Ectodermal cell (in vitro differentiated cells): ENCODE measurements around the gene COL4A3.
A peak's percentile ranks its signal among the peaks of the same experiment; 100 is the strongest.
"Not testable (repeated sequence)": the region's sequence is repeated elsewhere in the genome, so short reads cannot be mapped to it uniquely, and the experiment has no call there.

Experiments
- H3K27ac ChIP-seq: 2 replicates; pipeline ENCODE4 v1.7.0; 2013; ENCODE audit warnings: mild to moderate bottlenecking, low read depth, low read length; ENCODE audit not compliant: insufficient read depth, poor library complexity, severe bottlenecking
- H3K27me3 ChIP-seq: 2 replicates; pipeline ENCODE4 v1.7.0; 2013; ENCODE audit warnings: mild to moderate bottlenecking, low read length; ENCODE audit not compliant: insufficient read depth, control insufficient read depth, poor library complexity, severe bottlenecking
- H3K36me3 ChIP-seq: one replicate; pipeline ENCODE4 v1.7.0; 2013; ENCODE audit warnings: low read length; ENCODE audit not compliant: control insufficient read depth, insufficient read depth
- H3K4me1 ChIP-seq: one replicate; pipeline ENCODE4 v1.7.0; 2013; ENCODE audit warnings: low read length; ENCODE audit not compliant: control insufficient read depth, insufficient read depth
- H3K4me3 ChIP-seq: 2 replicates; pipeline ENCODE4 v1.7.0; 2013; ENCODE audit warnings: low read depth, low read length, control low read depth; ENCODE audit not compliant: insufficient read depth
- H3K9me3 ChIP-seq: 2 replicates; pipeline ENCODE4 v1.7.0; 2013; ENCODE audit warnings: mild to moderate bottlenecking, low read length, moderate library complexity; ENCODE audit not compliant: control insufficient read depth
- WGBS, 2 experiments: methylation state at CpG; one replicate each; pipeline ENCODE4 v1.1.7; 2013; ENCODE audit warnings: missing lambda C conversion rate in 2 of 2; 5-methylcytosine and 5-hydroxymethylcytosine counted together

COL4A3 gene

DNA sequence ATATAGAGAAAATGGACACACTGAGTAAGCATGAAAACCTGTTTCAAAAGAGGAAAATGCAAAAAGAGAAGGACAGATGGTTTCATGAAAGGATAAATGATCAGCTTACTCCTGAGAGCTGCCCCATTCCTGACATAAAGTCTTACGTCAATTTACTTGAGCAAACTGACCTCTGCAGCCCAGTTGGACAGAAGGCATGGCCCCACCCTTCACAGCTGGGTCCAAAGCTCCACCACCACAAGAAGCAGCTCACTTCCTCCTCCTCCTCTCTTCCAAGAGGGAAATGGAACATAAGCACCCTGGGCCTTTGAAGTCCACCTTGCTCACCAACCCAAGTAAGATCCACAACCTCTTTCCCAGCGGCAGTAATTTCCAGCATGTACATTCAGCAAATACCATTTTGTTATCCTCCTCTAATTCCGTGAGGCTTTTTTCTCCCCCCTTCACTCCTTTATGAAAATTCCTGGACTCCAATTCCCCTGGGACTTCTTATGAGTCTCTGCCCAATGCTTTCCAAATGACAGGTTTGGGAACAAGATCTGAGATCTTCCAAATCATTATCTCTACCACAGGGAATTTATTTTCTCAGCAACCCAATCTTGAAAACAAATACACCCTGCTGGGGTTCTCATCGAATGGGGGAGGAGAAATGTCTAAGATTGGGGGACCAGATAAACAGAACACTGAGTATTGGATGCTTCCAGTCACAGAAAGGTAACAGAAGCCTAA is 10.5 kb upstream of the COL4A3 start:
- WGBS, 2 experiments: 93 to 94% methylated on average over 3 to 4 of the region's 4 CpGs

DNA sequence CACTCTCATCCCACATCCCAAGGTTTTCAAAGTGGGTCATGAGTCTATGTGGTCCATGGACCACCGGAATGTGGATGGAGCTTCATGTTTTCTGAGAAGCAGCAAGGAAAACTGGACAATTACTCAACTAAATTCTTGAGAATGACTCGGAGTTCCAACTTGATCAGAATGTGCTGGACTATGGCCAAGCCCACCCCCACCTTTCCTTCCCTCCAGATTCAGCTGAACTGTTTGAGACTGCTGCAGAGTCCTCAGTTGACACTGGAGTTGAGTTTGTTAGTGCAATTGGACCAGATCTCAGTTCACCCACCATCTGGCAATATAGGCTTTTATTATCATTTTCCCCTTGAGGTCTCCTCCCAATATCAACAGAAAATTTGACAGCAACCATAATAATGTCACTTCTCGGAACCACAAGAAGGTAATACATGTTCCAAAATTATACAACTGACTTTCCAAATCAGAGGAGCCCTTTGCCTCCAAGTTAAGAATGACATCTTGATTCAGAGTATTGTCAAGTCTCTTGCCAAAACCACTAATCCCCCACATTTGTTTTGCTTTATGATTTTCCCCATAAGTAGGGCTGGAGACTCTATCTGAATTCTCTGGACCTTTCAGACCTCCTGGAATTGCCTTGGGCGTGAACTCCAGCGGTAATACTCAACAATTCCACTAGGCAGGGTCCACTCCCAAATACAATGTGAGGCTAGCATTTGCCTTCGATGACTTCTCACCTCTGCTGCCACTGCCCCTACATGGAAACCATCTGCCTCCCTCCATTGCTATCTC is 9.2 kb upstream of the COL4A3 start:
- Histone ChIP-seq H3K4me1 (no peaks in the 10 kb centered on the region), H3K36me3 (no peaks in the 10 kb centered on the region), H3K27ac (no peak overlapping the region), H3K9me3 (no peaks in the 10 kb centered on the region), H3K27me3 (no peaks in the 10 kb centered on the region), H3K4me3 (no peak overlapping the region)
- WGBS, 2 experiments: 94 to 96% methylated on average over 6 of the region's 6 CpGs

More for the DNA sequence above, 10.5 kb upstream of the COL4A3 start:
- no peak overlapping the region for H3K4me3 ChIP-seq
- no peaks in the 10 kb centered on the region for H3K4me1 ChIP-seq
- H3K27ac ChIP-seq: no peak overlapping the region
- H3K27me3 ChIP-seq: no peaks in the 10 kb centered on the region
- no peaks in the 10 kb centered on the region for H3K36me3 ChIP-seq
- no peaks in the 10 kb centered on the region for H3K9me3 ChIP-seq

DNA sequence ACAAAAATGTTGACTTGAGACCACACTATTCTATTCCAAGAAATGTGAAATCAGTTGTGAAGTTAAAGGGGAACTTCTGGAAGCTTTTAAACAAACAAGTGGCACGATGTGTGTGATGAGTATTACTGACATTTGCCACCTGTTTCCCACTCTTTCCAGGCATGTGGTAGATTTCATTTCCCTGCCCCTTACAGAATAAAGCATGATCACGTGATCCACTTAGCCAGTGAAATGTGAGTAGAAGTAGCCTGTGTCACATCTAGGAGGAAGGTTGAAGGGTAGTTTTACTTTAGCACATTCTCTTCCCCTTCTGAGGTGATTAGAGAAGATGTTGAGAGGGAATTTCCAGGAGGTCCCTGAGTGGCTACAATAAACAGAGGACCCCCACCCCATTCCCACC is 4.3 kb upstream of the COL4A3 start:
- Histone ChIP-seq H3K36me3 (no peaks in the 10 kb centered on the region), H3K4me3 (no peak overlapping the region), H3K4me1 (no peaks in the 10 kb centered on the region), H3K27me3 (peaks cover 48% of the 10 kb centered on the region), H3K27ac (no peak overlapping the region), H3K9me3 (no peaks in the 10 kb centered on the region)
- 92 to 93% methylated on average over 2 of the region's 2 CpGs for WGBS, 2 experiments

DNA sequence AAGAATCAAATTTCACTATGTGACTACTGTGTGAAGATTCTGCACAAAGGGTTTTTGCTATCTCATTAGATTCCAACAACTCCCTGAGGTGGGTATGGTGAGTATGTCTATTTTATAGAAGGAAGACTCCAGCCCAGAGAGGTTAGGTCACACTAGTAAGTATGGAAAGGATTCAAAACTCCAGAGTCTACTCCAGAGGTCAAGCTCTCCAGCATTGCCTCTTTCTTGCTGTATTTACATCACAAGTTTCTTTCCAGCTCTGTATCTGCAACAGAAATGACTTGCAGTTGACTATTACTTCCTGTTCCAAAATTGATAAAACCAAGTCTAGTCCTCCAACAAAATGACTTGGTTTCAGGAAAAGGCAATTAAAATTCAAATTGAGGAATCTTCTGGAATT is 2.5 kb upstream of the COL4A3 start:
- H3K4me3 ChIP-seq: no peak overlapping the region
- H3K27me3 ChIP-seq: peaks cover 66% of the 10 kb centered on the region

DNA sequence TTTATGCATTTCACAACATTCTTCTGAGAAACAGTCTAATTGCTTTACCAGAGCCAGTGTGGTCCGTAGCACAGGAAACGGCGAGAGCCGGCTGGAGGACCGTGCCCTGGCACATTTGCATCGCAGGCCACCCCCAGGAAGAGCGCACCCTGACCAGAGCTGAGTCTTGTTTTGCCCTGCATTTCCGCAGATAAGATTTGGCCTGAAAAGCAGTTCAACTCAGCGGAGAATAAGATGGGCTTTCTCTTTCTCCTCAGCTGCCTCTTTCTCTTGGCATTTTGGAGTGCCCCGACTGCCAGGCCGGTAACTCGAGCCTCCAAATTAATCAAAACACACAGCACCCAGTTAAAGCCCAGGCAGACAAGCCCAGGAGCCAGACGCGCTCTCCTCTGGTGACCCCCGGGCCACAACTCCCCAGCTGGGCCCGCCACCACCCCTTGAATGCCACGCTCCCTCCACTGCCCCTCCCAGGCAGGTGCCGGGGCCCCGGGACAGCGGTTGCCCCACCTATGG is 883 bp upstream of the COL4A3 start:
- Histone ChIP-seq H3K4me3 (peak overlapping the region; percentile 41), H3K27ac (no peak overlapping the region), H3K27me3 (peaks cover 66% of the 10 kb centered on the region), H3K9me3 (no peaks in the 10 kb centered on the region), H3K4me1 (no peaks in the 10 kb centered on the region), H3K36me3 (no peaks in the 10 kb centered on the region)
- WGBS, 2 experiments: 3 to 4% methylated on average over 20 of the region's 20 CpGs

More for the DNA sequence above, 2.5 kb upstream of the COL4A3 start:
- Histone ChIP-seq H3K36me3 (no peaks in the 10 kb centered on the region), H3K9me3 (no peaks in the 10 kb centered on the region), H3K27ac (no peak overlapping the region), H3K4me1 (no peaks in the 10 kb centered on the region)

DNA sequence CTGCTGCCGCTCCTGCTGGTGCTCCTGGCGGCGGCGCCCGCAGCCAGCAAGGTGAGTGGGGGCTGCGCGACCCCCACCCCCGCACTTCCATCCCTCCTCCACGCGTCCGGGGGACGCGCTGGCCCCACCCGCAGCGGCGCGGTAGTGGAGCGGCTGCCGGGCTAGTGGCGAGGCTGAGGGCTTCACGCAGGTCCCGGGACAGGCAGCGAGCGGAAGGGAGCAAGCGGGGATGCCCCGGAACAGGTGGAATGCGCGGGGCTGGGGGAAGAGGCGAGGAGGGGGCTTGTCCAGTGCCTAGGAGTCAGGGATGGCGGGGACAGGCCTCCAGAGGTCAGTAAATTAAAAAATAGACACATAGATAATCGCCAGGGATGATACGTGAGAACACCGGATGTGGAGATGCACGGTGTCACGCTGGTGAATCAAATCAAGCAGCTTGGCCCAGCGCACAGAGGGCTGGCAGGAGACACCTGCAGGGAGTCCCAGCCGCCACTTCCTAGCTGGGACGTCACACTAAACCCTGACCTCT is 403 bp downstream of the COL4A3 start:
- Histone ChIP-seq H3K36me3 (no peaks in the 10 kb centered on the region), H3K4me1 (no peaks in the 10 kb centered on the region), H3K4me3 (peak overlapping the region; percentile 41), H3K27ac (no peak overlapping the region), H3K27me3 (peaks cover 66% of the 10 kb centered on the region), H3K9me3 (no peaks in the 10 kb centered on the region)
- WGBS, 2 experiments: 0 to 2% methylated on average over 38 of the region's 38 CpGs

DNA sequence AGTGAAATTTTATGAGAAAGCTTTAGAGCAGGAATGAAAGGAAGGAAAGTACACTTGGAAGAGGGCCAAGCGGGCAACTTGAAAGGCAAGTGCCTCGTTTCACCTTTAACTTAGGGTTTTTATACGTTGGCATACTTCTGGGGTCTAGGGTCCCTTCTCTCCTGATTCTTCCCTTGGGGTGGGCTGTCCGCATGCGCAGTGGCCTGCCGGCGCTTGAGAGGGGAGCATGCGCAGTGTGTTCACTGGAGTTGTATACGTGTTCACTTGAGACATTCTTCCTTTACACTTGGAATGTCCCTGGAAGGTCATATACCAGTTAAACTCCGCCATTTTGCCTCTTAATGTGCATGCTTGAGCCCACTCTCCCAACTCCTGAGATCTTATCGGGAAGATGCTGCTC is 7.4 kb downstream of the COL4A3 start:
- H3K27me3 ChIP-seq, H3K4me1 ChIP-seq, H3K9me3 ChIP-seq, H3K27ac ChIP-seq, H3K4me3 ChIP-seq, H3K36me3 ChIP-seq: not testable (repeated sequence)
- 95 to 96% methylated on average over 11 of the region's 11 CpGs for WGBS, 2 experiments

DNA sequence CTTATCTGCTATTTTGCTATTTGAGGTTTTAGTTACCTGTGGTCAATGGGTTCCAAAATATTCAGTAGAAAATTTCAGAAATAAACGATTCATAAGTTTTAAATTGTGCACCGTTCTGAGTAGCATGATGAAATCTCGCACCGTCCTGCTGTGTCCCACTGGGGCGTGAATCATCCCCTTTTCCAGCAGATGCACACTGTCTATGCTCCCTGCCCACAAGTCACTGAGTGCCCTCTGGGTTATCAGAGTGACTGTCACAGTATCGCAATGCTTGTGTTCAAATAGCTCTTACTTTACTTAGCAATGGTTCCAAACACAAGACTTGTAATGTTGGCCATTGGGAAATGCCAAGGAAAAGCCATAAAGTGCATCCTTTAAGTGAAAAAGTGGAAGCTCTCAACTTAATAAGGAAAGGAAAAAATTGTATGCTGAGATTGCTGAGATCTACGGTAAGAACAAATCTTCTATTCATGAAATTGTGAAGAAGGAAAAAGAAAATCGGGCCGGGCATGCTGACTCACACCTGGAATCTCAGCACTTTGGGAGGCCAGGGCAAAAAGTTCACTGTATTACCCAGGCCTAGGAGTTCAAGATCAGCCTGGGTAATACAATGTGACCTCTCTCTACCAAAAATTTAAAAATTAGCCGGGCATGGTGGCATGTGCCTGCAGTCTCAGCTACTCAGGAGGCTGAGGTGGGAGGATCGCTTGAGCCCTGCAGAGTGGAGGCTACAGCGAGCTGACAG is 13.3 kb downstream of the COL4A3 start:
- Histone ChIP-seq H3K4me3 (no peak overlapping the region), H3K4me1 (no peaks in the 10 kb centered on the region), H3K27ac (no peak overlapping the region), H3K27me3 (no peaks in the 10 kb centered on the region), H3K9me3 (no peaks in the 10 kb centered on the region), H3K36me3 (no peaks in the 10 kb centered on the region)
- WGBS, 2 experiments: 88 to 91% methylated on average over 11 to 12 of the region's 12 CpGs

DNA sequence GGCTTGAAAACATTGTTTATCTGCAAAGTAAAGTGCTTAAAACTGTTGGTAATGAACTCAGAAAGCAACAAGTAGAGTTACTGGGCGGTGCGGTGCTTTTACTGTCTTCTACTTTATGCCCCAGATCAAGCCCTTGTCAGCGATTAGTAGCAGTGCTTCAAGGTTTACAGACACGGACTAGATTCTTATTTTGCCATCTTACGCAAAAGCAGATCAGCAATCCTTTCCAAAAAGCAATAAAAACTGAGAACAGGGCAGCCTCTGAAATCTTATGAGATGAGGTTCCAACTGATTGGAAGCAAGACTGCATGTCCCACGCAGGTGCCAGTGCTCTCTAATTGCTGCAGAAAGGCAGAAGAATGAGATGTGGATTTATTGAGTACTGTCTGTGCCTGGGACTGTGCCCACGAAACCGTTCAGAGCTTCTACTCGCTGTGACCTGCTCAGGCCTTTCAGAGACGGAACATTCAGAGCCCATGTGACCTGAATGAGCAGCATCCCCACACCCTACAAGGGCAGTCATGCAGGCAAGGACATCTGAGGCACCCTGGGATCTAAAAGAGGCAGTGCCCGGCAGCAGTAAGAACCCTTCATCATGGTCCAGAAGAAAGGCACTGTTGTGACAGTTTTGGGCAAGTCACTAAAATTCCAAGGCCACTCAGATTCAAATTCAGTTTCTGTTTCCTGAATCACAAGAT is 15.7 kb downstream of the COL4A3 start:
- WGBS, 2 experiments: 82 to 83% methylated on average over 11 of the region's 11 CpGs
- no peak overlapping the region for H3K27ac ChIP-seq

More for the DNA sequence above, 15.7 kb downstream of the COL4A3 start:
- H3K36me3 ChIP-seq: no peaks in the 10 kb centered on the region
- H3K9me3 ChIP-seq: no peaks in the 10 kb centered on the region
- H3K4me1 ChIP-seq: no peaks in the 10 kb centered on the region
- no peak overlapping the region for H3K4me3 ChIP-seq
- no peaks in the 10 kb centered on the region for H3K27me3 ChIP-seq
